Stomach (tissue), 19 donors: ENCODE results near the gene CABCOCO1. TPM values are rescaled to one million over a fixed set of nuclear protein-coding genes. Genes with fewer than 3 reads are reported as not detected.

Source experiments
- DNase-seq, 2 donors: peaks; one replicate each; pipeline versions ENCODE4 v3.0.0 to v3.0.0-alpha.2; 2013 to 2019
- H3K27ac ChIP-seq, 5 donors: fragments of 200-600 bp in 4 of 5; sonication (generic) in 4 of 5; one replicate each; pipeline ENCODE4 v1.5.1; 2013 to 2019; ENCODE audit warnings: mild to moderate bottlenecking in 1 of 5, moderate library complexity in 1 of 5
- H3K27me3 ChIP-seq, 3 donors: fragments of 200-600 bp; sonication (generic); one replicate each; pipeline ENCODE4 v1.5.1; 2017 to 2019; ENCODE audit warnings: mixed run types in 1 of 3
- H3K36me3 ChIP-seq, 4 donors: fragments of 200-600 bp; sonication (generic); 1 replicate in 3 of 4; 2 replicates in 1 of 4; pipeline ENCODE4 v1.5.1; 2016 to 2019
- H3K4me1 ChIP-seq, 4 donors: fragments of 200-600 bp; sonication (generic); one replicate each; pipeline ENCODE4 v1.5.1; 2016 to 2019
- H3K4me3 ChIP-seq, 4 donors: fragments of 200-600 bp; sonication (generic) in 3 of 4; one replicate each; pipeline ENCODE4 v1.5.1; 2016 to 2019; ENCODE audit warnings: mild to moderate bottlenecking in 1 of 4
- H3K9me3 ChIP-seq, 4 donors: fragments of 200-600 bp; sonication (generic); one replicate each; pipeline ENCODE4 v1.5.1; 2016 to 2019
- EP300 ChIP-seq: sonication (generic); formaldehyde crosslinking; IDR thresholded peaks from one replicate; pipeline ENCODE4 v1.6.1; 2017; ENCODE audit warnings: antibody characterized with exemption
- POLR2A ChIP-seq, 4 donors: fragments of 450-650 bp; IDR thresholded peaks; one replicate each; pipeline ENCODE4 v1.6.1; 2016; ENCODE audit warnings: antibody characterized with exemption in 4 of 4, control low read depth in 2 of 4, mild to moderate bottlenecking in 1 of 4, moderate library complexity in 1 of 4
- POLR2AphosphoS5 ChIP-seq, 3 donors: sonication (generic); formaldehyde crosslinking; IDR thresholded peaks; one replicate each; pipeline ENCODE4 v1.6.1; 2016; ENCODE audit warnings: antibody characterized with exemption in 3 of 3
- WGBS, 5 donors: extraction: QIAGEN DNeasy Blood & Tissue Kit in 3 of 5; methylation state at CpG; one replicate each; pipeline versions ENCODE4 v1.1.5 to v1.1.7; 2013 to 2018; 5-methylcytosine and 5-hydroxymethylcytosine counted together
- intact Hi-C: fragments of 100-400 bp; cut with DNase I; formaldehyde crosslinking; loops from one replicate; pipeline ENCODE4 v1.15.1; 2023; ENCODE audit warnings: low total_unique reads
- long read RNA-seq, 10 donors: transcript quantifications; one replicate each; lab custom pipeline, GENCODE V29; 2026
- polyA plus RNA-seq, 3 donors: library from polyadenylated mRNA; stranded (reverse); fragments of 200-250 nt; gene quantifications; one replicate each; pipeline ENCODE4 v1.2.3, GENCODE V29; 2013
- total RNA-seq, 5 donors: library from RNA; depleted of rRNA; stranded (reverse); fragments of >200 nt; gene quantifications; one replicate each; pipeline versions ENCODE4 v1.1.0 to v1.2.3, GENCODE V29; 2014 to 2016
- TF ChIP-seq, protein P1 (sequence below), 7 experiments: fragments of 450-650 bp in 4 of 7; fragments of 200-600 bp in 3 of 7; sonication (generic) in 3 of 7; IDR thresholded peaks; one replicate each; pipeline ENCODE4 v1.5.1; 2016 to 2019; ENCODE audit warnings: antibody characterized with exemption in 7 of 7, control low read depth in 2 of 7, mild to moderate bottlenecking in 1 of 7
- donor health status: healthy with polysubstance abuse.
- donor health status: Bipolar disorder and iron deficiency.
- donor health status: healthy.

Gene CABCOCO1, protein sequence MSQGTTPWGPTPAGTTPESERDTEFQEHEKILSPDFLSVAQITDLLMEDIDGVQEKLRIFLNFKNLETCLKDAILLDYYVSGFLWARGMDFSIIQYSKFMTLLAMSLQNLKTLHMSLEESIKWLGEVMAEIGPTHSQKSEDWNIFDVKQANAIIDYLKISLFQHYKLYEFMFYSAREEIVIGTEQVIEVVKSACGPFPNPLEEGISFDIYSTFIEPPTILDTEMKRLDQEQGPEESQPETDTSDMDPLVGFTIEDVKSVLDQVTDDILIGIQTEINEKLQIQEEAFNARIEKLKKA
- total RNA-seq, result 1 to 10 TPM in 1 of 5 donors, not detected in 4; 2.6 TPM
- 1 to 10 TPM in 1 of 3 donors, under 1 TPM in 2; 0.30 to 2.1 (median 0.37) TPM for polyA plus RNA-seq
- long read RNA-seq, donor 1, result 0 reads
- long read RNA-seq, donor 2, result 0 reads
- long read RNA-seq, donor 3, result 0 reads
- long read RNA-seq, donor 4, result 0 reads
- long read RNA-seq, donor 5, partial matches to known transcripts, result 0 of 1 reads
- long read RNA-seq, donor 5, other reads (novel, unspliced or antisense), result 0 of 1 reads
- long read RNA-seq, donor 6, result 0 reads
- long read RNA-seq, donor 7, result 0 reads
- long read RNA-seq, donor 8, partial matches to known transcripts, result 0 of 1 reads
- long read RNA-seq, donor 8, other reads (novel, unspliced or antisense), result 0 of 1 reads
- long read RNA-seq, donor 9, result 0 reads
- long read RNA-seq, donor 10, result 0 reads

DNA sequence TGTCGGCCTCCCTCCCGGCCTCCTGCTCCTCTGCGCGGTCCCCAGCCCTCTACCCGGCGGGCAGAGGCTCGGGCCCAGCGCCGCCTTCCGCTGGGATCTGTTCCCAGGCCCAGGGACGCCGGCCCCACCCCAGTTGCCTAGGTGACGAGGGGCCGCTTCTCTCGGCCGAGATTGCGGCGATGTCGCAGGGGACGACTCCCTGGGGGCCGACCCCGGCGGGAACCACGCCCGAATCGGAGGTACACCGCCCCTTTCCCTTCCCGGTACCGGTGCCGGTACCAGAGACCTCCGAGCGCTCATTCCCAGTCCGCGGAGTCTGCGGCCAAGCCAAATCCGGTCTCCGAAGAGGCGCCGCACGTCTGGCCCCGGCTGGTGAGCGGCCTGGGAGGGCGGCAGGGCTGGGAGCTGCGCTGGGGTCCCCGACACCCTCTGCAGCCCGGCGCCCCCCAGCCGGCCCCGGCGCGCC, at the start of gene CABCOCO1:
TSS of gene CABCOCO1 (plus strand) at position 136 of the 466 bp plus-strand sequence. CDS start at position 180, 44 bp downstream.
- intact Hi-C loops, result no loop called here
- no peak for TF ChIP-seq POLR2A (IDR thresholded peaks at IDR 0.05)
- TF ChIP-seq, protein P1, sequence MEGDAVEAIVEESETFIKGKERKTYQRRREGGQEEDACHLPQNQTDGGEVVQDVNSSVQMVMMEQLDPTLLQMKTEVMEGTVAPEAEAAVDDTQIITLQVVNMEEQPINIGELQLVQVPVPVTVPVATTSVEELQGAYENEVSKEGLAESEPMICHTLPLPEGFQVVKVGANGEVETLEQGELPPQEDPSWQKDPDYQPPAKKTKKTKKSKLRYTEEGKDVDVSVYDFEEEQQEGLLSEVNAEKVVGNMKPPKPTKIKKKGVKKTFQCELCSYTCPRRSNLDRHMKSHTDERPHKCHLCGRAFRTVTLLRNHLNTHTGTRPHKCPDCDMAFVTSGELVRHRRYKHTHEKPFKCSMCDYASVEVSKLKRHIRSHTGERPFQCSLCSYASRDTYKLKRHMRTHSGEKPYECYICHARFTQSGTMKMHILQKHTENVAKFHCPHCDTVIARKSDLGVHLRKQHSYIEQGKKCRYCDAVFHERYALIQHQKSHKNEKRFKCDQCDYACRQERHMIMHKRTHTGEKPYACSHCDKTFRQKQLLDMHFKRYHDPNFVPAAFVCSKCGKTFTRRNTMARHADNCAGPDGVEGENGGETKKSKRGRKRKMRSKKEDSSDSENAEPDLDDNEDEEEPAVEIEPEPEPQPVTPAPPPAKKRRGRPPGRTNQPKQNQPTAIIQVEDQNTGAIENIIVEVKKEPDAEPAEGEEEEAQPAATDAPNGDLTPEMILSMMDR (IDR thresholded peaks at IDR 0.05), result peak in 1 of 7 experiments; percentile 27
- peak; percentile 71 to 91 for DNase-seq
- Histone ChIP-seq H3K4me1 (peaks cover 0 to 7% (median 0%) of the 10 kb centered on the region in 4 donors), H3K27ac (peak within 1 kb of the TSS; percentile 18 to 70 (median 61)), H3K27me3 (peaks cover 0 to 6% (median 0%) of the 10 kb centered on the region in 3 donors), H3K4me3 (peak within 1 kb of the TSS; percentile 61 to 70 (median 62)), H3K36me3 (no peaks in the 10 kb centered on the region), H3K9me3 (no peaks in the 10 kb centered on the region)
- 2 to 7% (median 3%) methylated on average over 22 to 51 of the region's 51 CpGs for WGBS, 5 donors

DNA sequence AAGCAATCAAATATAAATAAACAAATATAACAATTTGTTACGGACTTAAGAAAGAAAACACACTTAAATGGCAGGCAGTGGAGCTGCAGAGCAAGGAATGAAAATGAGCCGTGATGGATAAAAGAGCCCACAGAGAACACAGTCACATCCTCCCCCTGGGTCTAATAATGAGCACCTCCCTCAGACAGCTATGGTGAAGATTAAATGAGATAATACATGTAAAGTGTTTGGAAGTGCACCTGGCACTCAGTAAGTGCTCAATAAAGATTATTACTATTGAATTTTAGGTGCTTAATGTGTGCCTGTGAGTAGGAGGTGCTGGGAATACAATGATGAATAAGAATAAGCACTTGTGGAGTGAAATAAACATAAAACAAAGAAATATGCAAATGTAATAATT, 49.1 kb upstream of the CABCOCO1 start:
- no peaks in the 10 kb centered on the region for H3K27me3 ChIP-seq
- H3K4me3 ChIP-seq, result no peak overlapping the region
- 89 to 95% (median 92%) methylated on average over 2 of the region's 2 CpGs for WGBS, 5 donors
- H3K27ac ChIP-seq, result no peak overlapping the region
- no peak for TF ChIP-seq POLR2AphosphoS5 (IDR thresholded peaks at IDR 0.05)
- TF ChIP-seq EP300, result no peak
- TF ChIP-seq, protein P1 (IDR thresholded peaks at IDR 0.05), result no peak
- TF ChIP-seq POLR2A (IDR thresholded peaks at IDR 0.05), result no peak
- H3K4me1 ChIP-seq, result peaks cover 0 to 11% (median 7%) of the 10 kb centered on the region in 4 donors
- intact Hi-C loops, result no loop called here
- H3K36me3 ChIP-seq, result no peaks in the 10 kb centered on the region
- no peaks in the 10 kb centered on the region for H3K9me3 ChIP-seq
- DNase-seq, result no peak

DNA sequence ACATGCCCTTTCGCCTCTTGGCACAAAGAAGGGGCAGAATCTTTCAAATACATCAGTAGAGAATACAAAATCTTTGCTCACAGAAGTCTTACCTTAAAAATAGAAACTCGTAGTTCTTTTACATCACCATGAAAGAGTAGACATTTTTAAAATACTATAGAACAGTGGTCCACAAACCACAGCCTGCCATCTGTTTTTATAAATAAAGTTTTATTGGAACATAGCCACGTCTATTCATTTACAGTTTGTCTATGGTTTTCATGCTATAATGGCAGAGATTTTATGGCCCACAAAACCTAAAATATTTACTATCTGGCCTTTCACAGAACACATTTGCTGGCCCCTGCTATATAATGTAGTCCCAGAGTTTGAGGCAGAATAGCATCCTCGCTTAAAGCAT, 46.1 kb upstream of the CABCOCO1 start:
- H3K4me3 ChIP-seq, result no peak overlapping the region
- TF ChIP-seq POLR2A (IDR thresholded peaks at IDR 0.05), result no peak
- TF ChIP-seq, protein P1 (IDR thresholded peaks at IDR 0.05), result no peak
- no peak for TF ChIP-seq POLR2AphosphoS5 (IDR thresholded peaks at IDR 0.05)
- TF ChIP-seq EP300, result no peak
- H3K9me3 ChIP-seq, result no peaks in the 10 kb centered on the region
- H3K4me1 ChIP-seq, result peaks cover 0 to 15% (median 10%) of the 10 kb centered on the region in 4 donors
- DNase-seq, result no peak
- H3K27me3 ChIP-seq, result no peaks in the 10 kb centered on the region
- WGBS, 5 donors, result 83 to 94% (median 92%) methylated on average over 4 of the region's 4 CpGs
- no peak overlapping the region for H3K27ac ChIP-seq
- intact Hi-C loops, result no loop called here
- H3K36me3 ChIP-seq, result no peaks in the 10 kb centered on the region

DNA sequence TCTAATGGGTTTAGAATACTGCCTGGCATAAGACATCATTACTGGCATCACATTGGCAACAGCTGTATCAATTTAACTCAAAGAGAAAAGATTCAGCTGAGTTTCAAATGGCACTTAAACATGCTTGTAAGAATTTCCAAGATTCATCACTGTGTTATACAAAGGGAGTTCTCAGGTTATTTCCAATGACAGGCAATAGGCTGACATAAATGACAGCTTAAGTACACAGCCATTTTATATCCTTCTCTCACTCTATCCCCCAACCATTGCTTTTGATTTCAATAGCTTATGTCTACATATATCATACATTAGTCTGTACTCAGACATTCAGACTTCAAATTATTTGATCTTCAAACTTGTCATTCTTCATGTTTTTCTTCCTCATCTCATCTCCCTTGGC, 45.5 kb upstream of the CABCOCO1 start:
- H3K4me1 ChIP-seq, result peaks cover 0 to 16% (median 9%) of the 10 kb centered on the region in 4 donors
- no peaks in the 10 kb centered on the region for H3K27me3 ChIP-seq
- intact Hi-C loops, result no loop called here
- no peak overlapping the region for H3K27ac ChIP-seq
- H3K4me3 ChIP-seq, result no peak overlapping the region
- DNase-seq, result no peak
- H3K9me3 ChIP-seq, result no peaks in the 10 kb centered on the region
- TF ChIP-seq, protein P1 (IDR thresholded peaks at IDR 0.05), result no peak
- no peak for TF ChIP-seq POLR2A (IDR thresholded peaks at IDR 0.05)
- TF ChIP-seq POLR2AphosphoS5 (IDR thresholded peaks at IDR 0.05), result no peak
- TF ChIP-seq EP300, result no peak
- H3K36me3 ChIP-seq, result no peaks in the 10 kb centered on the region
